Sigmoid colon (tissue), 7 donors: ENCODE results near the gene ARSJ. TPM values are rescaled to one million over a fixed set of nuclear protein-coding genes. Genes with fewer than 3 reads are reported as not detected.
A peak's percentile ranks its signal among the peaks of the same experiment; 100 is the strongest.

Experiments
- DNase-seq: peaks from one replicate; pipeline ENCODE4 v3.0.0-alpha.2; 2019
- H3K27ac ChIP-seq, 4 donors: fragments of 200-600 bp; sonication (generic); one replicate each; pipeline ENCODE4 v1.5.1; 2016 to 2019; ENCODE audit warnings: mild to moderate bottlenecking in 1 of 4
- H3K27me3 ChIP-seq, 3 donors: fragments of 200-600 bp; sonication (generic); one replicate each; pipeline ENCODE4 v1.5.1; 2019; ENCODE audit warnings: mild to moderate bottlenecking in 1 of 3
- H3K36me3 ChIP-seq, 4 donors: fragments of 200-600 bp; sonication (generic); one replicate each; pipeline ENCODE4 v1.5.1; 2016 to 2019
- H3K4me1 ChIP-seq, 4 donors: fragments of 200-600 bp; sonication (generic); one replicate each; pipeline ENCODE4 v1.5.1; 2017 to 2019
- H3K4me3 ChIP-seq, 4 donors: fragments of 200-600 bp; sonication (generic); one replicate each; pipeline ENCODE4 v1.5.1; 2017 to 2019; ENCODE audit warnings: mild to moderate bottlenecking in 2 of 4, moderate library complexity in 1 of 4
- H3K9me3 ChIP-seq, 4 donors: fragments of 200-600 bp in 3 of 4; sonication (generic) in 3 of 4; one replicate each; pipeline versions ENCODE4 v1.5.1 to v1.6.1; 2013 to 2019
- EP300 ChIP-seq, 4 donors: sonication (generic); formaldehyde crosslinking; IDR thresholded peaks; one replicate each; pipeline ENCODE4 v1.6.1; 2017; ENCODE audit warnings: antibody characterized with exemption in 4 of 4
- POLR2A ChIP-seq, 2 donors: fragments of 450-650 bp; IDR thresholded peaks; one replicate each; pipeline ENCODE4 v1.6.1; 2016; ENCODE audit warnings: antibody characterized with exemption in 2 of 2, mild to moderate bottlenecking in 2 of 2, moderate library complexity in 2 of 2
- POLR2AphosphoS5 ChIP-seq, 4 donors: sonication (generic); formaldehyde crosslinking; IDR thresholded peaks; one replicate each; pipeline ENCODE4 v1.6.1; 2017; ENCODE audit warnings: antibody characterized with exemption in 4 of 4
- WGBS, 2 donors: extraction: QIAGEN DNeasy Blood & Tissue Kit; methylation state at CpG; one replicate each; pipeline ENCODE4 v1.1.7; 2013; 5-methylcytosine and 5-hydroxymethylcytosine counted together
- intact Hi-C: fragments of 100-400 bp; cut with DNase I; formaldehyde crosslinking; loops from one replicate; pipeline ENCODE4 v1.15.1; 2023
- polyA plus RNA-seq, 3 donors: library from polyadenylated mRNA; stranded (reverse); fragments of 200-250 nt; gene quantifications; one replicate each; pipeline ENCODE4 v1.2.3, GENCODE V29; 2013
- total RNA-seq, 4 donors: library from RNA; depleted of rRNA; stranded (reverse); fragments of >200 nt; gene quantifications; one replicate each; pipeline ENCODE4 v1.1.0, GENCODE V29; 2016
- TF ChIP-seq, protein P1 (sequence below), 4 experiments: fragments of 450-650 bp in 3 of 4; fragments of 200-600 bp in 1 of 4; IDR thresholded peaks; one replicate each; pipeline ENCODE4 v1.5.1; 2016 to 2019; ENCODE audit warnings: antibody characterized with exemption in 4 of 4, mild to moderate bottlenecking in 3 of 4, moderate library complexity in 2 of 4
- donor health status: healthy with polysubstance abuse.
- donor health status: Bipolar disorder and iron deficiency.
- donor health status: healthy.

The ARSJ gene
- total and polyA plus RNA-seq, 7 donors, result 0.46 to 11.9 (median 7.2) TPM

DNA sequence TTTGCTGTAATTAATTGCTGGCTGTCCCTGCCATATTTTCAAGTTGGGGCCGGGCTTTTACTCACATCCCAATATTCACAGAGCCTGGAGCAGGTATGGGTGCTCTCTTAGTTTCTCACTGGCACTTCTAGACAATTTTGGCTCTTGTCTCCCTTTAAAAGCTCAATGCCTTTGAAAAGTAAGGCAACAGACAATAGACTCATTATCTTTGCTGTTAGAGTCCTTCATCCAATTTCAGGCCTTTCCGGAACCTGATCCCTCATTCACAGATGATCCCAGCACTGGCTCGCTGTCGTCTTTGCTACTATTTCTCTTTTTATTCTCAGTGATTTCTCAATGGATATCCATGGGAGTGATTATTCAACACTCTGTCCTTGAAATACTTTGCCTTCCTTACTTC lies 6.7 kb downstream of the ARSJ start:
- Histone ChIP-seq H3K9me3 (no peaks in the 10 kb centered on the region), H3K27ac (no peak overlapping the region), H3K4me1 (peaks cover 0 to 35% (median 14%) of the 10 kb centered on the region in 4 donors), H3K36me3 (no peaks in the 10 kb centered on the region), H3K27me3 (no peaks in the 10 kb centered on the region), H3K4me3 (no peak overlapping the region)
- no peak for DNase-seq
- intact Hi-C loops, result loop anchor here (10.0 kb wide), 1 partner anchor 578 kb away; no protein-coding TSS in a partner anchor
- TF ChIP-seq, protein P1, sequence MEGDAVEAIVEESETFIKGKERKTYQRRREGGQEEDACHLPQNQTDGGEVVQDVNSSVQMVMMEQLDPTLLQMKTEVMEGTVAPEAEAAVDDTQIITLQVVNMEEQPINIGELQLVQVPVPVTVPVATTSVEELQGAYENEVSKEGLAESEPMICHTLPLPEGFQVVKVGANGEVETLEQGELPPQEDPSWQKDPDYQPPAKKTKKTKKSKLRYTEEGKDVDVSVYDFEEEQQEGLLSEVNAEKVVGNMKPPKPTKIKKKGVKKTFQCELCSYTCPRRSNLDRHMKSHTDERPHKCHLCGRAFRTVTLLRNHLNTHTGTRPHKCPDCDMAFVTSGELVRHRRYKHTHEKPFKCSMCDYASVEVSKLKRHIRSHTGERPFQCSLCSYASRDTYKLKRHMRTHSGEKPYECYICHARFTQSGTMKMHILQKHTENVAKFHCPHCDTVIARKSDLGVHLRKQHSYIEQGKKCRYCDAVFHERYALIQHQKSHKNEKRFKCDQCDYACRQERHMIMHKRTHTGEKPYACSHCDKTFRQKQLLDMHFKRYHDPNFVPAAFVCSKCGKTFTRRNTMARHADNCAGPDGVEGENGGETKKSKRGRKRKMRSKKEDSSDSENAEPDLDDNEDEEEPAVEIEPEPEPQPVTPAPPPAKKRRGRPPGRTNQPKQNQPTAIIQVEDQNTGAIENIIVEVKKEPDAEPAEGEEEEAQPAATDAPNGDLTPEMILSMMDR (IDR thresholded peaks at IDR 0.05), result no peak
- TF ChIP-seq POLR2AphosphoS5 (IDR thresholded peaks at IDR 0.05) (no peak), EP300 (IDR thresholded peaks at IDR 0.05) (no peak), POLR2A (IDR thresholded peaks at IDR 0.05) (no peak)
- WGBS, 2 donors, result 95 to 96% methylated on average over 4 of the region's 4 CpGs

DNA sequence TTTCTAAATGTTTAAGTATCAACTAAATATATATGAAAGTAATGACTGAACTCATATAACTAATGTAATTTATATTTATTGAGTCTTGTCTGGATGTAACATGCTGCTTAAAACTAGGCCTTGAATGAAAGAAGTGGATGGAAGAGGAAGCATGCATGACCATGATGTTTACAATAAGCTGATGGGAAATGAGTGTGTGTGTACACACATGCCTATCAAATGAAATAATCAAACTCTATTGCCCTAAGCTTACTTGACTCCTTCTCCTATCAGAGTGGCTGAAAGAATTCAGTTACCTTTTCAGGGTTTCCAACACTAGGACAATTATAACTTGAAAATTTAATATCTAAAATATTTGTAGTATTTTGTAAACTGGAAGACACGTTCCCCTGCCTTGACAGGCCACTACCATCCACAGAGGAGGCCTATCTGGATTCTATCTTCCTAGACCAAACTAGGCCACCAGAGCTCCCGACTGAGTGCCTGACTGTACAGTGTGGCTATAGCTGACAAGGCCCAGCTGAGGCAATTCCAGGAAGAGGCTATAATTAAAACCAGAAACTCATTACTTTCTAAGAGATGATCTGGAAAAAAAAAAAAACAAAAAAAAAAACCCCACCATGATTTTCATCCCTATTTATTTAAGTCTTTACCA lies 7.6 kb downstream of the ARSJ start:
- Histone ChIP-seq H3K27me3 (no peaks in the 10 kb centered on the region), H3K9me3 (no peaks in the 10 kb centered on the region), H3K36me3 (no peaks in the 10 kb centered on the region), H3K27ac (no peak overlapping the region), H3K4me1 (peaks cover 0 to 28% (median 11%) of the 10 kb centered on the region in 4 donors), H3K4me3 (no peak overlapping the region)
- TF ChIP-seq EP300 (IDR thresholded peaks at IDR 0.05) (no peak), POLR2AphosphoS5 (IDR thresholded peaks at IDR 0.05) (no peak), POLR2A (IDR thresholded peaks at IDR 0.05) (no peak)
- TF ChIP-seq, protein P1 (IDR thresholded peaks at IDR 0.05), result no peak
- no peak for DNase-seq
- 77 to 81% methylated on average over 2 of the region's 2 CpGs for WGBS, 2 donors
- intact Hi-C loops, result loop anchor here (10.0 kb wide), 1 partner anchor 577 kb away; no protein-coding TSS in a partner anchor

DNA sequence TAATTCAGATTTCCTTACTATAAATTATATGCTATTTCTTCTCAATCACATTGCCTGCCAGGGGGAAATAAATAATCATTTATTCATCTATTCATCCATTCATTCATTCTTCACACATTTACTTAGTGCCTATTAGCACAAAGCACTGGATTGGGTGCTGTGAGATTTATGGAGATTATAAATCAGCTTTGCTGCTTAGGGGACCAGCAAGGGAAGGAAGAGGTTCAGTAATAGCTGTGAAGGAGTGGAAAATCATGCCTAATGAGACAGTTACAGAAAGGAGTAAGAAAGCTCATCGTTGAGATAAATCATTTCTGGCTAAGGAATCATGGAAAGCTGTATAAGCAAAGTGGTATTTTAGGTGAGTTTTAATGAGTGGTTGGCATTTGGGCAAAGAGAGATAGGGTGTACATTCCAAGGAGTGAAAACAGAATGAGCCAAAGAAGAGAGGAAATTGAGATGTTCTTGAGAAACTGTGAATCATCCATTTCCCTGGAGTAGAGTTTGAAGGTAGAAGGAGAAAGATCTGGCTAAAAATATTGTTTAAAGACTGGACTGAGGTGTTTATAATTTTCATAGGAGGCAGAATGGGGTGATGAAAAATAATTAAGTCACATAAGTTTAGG lies 9.6 kb downstream of the ARSJ start:
- TF ChIP-seq POLR2AphosphoS5 (IDR thresholded peaks at IDR 0.05), result no peak
- TF ChIP-seq, protein P1 (IDR thresholded peaks at IDR 0.05), result no peak
- TF ChIP-seq POLR2A (IDR thresholded peaks at IDR 0.05), result no peak
- no peak for TF ChIP-seq EP300 (IDR thresholded peaks at IDR 0.05)

DNA sequence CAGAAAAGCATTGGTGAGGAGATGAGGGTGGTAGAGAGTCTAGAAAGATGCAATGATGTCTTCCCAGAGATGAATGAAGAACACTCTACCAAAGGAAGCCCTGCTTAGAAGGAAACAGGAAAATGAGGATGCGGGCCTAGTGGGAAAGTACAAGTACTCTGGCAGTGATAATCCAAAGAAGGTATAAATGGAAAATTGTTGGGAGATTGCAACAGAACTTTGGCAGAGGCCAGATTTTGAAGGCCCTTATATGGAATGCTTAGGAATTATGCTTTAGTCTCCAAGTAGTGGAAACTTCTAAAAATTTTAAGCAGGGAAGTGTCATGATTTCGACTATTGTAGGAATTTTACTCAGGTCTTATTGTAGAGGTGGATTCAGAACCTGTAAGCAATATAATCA lies 11.0 kb downstream of the ARSJ start:
- Histone ChIP-seq H3K27me3 (no peaks in the 10 kb centered on the region), H3K9me3 (no peaks in the 10 kb centered on the region), H3K36me3 (no peaks in the 10 kb centered on the region), H3K4me3 (no peak overlapping the region), H3K4me1 (peaks cover 0 to 19% (median 8%) of the 10 kb centered on the region in 4 donors), H3K27ac (peak overlapping the region in 1 of 4 donors; percentile 11)
- 92 to 95% methylated on average over 2 of the region's 2 CpGs for WGBS, 2 donors
- intact Hi-C loops, result no loop called here
- DNase-seq, result no peak
- TF ChIP-seq POLR2AphosphoS5 (IDR thresholded peaks at IDR 0.05), result peak in 1 of 4 donors; percentile 23
- TF ChIP-seq EP300 (IDR thresholded peaks at IDR 0.05), result no peak

More for the DNA sequence above, 9.6 kb downstream of the ARSJ start:
- Histone ChIP-seq H3K36me3 (no peaks in the 10 kb centered on the region), H3K9me3 (no peaks in the 10 kb centered on the region), H3K27ac (peak overlapping the region in 1 of 4 donors; percentile 20), H3K4me1 (peaks cover 0 to 11% (median 4%) of the 10 kb centered on the region in 4 donors), H3K4me3 (no peak overlapping the region), H3K27me3 (no peaks in the 10 kb centered on the region)
- DNase-seq, result no peak
- WGBS, 2 donors, result 75 to 84% methylated on average over 1 of the region's 1 CpG
- intact Hi-C loops, result loop anchor here (10.0 kb wide), 1 partner anchor 575 kb away; no protein-coding TSS in a partner anchor

DNA sequence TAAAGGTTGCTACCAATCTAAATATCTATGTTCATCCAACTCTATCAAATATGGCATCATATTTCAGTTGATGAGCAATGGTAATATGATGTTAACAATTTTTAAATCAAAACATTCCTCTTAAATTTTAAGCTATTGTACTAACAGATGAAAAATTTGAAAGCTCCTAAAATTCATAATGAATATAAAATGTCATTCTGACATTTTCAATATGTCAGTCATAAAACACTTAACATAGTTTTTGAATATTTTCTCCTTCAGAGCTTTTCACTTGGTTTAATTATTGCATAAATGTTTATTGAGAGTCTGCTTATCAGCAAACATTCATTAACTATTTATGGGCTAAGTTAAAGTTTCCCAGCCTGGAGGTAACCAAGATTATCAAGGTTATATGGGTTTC lies 11.8 kb downstream of the ARSJ start:
- Histone ChIP-seq H3K27me3 (no peaks in the 10 kb centered on the region), H3K27ac (no peak overlapping the region)
- intact Hi-C loops, result no loop called here

More for the DNA sequence above, 11.8 kb downstream of the ARSJ start:
- no peaks in the 10 kb centered on the region for H3K36me3 ChIP-seq
- no peak overlapping the region for H3K4me3 ChIP-seq
- H3K9me3 ChIP-seq, result no peaks in the 10 kb centered on the region
- H3K4me1 ChIP-seq, result peaks cover 0 to 20% (median 8%) of the 10 kb centered on the region in 4 donors
- DNase-seq, result no peak
- TF ChIP-seq, protein P1 (IDR thresholded peaks at IDR 0.05), result no peak
- no peak for TF ChIP-seq POLR2A (IDR thresholded peaks at IDR 0.05)
- no peak for TF ChIP-seq POLR2AphosphoS5 (IDR thresholded peaks at IDR 0.05)
- no peak for TF ChIP-seq EP300 (IDR thresholded peaks at IDR 0.05)
